CD14-positive monocyte (primary cell): ENCODE measurements around the gene GRK5. TPM values are rescaled to one million over a fixed set of nuclear protein-coding genes. Genes with fewer than 3 reads are reported as not detected.

Source experiments
- DNase-seq, 3 donors: peaks; one replicate each; pipeline ENCODE4 v3.0.0-alpha.2; 2011 to 2022
- H2AFZ ChIP-seq: 2 replicates; pipeline ENCODE4 v1.6.0; 2012; ENCODE audit warnings: mild to moderate bottlenecking, low read depth, low read length, inconsistent platforms; ENCODE audit not compliant: insufficient read depth, poor library complexity, severe bottlenecking
- H3K27ac ChIP-seq, 2 donors: 1 replicate in 1 of 2; 2 replicates in 1 of 2; pipeline ENCODE4 v1.5.1; 2012 to 2013; ENCODE audit warnings: low read length in 2 of 2, control low read depth in 1 of 2, inconsistent platforms in 1 of 2, low read depth in 1 of 2, mild to moderate bottlenecking in 1 of 2
- H3K27me3 ChIP-seq, 2 donors: one replicate each; pipeline versions ENCODE4 v1.6.0 to v1.6.1; 2011 to 2013; ENCODE audit warnings: low read length in 2 of 2; ENCODE audit not compliant: control insufficient read depth in 2 of 2, insufficient read depth in 2 of 2
- H3K36me3 ChIP-seq, 2 donors: replicated peaks in 1 of 2; 1 replicate in 1 of 2; 2 replicates in 1 of 2; pipeline versions ENCODE4 v1.5.1 to v1.6.1; 2012 to 2013; ENCODE audit warnings: low read length in 2 of 2, control low read depth in 1 of 2, inconsistent platforms in 1 of 2, mild to moderate bottlenecking in 1 of 2; ENCODE audit not compliant: insufficient read depth in 2 of 2, control insufficient read depth in 1 of 2
- H3K4me1 ChIP-seq, 2 donors: 1 replicate in 1 of 2; 2 replicates in 1 of 2; pipeline versions ENCODE4 v1.5.1 to v1.6.1; 2012 to 2013; ENCODE audit warnings: low read length in 2 of 2, control low read depth in 1 of 2, inconsistent platforms in 1 of 2, mild to moderate bottlenecking in 1 of 2, moderate library complexity in 1 of 2; ENCODE audit not compliant: insufficient read depth in 2 of 2, control insufficient read depth in 1 of 2
- H3K4me2 ChIP-seq: replicated peaks from 2 replicates; pipeline ENCODE3; 2012; ENCODE audit warnings: low read length, moderate library complexity, mild to moderate bottlenecking; ENCODE audit not compliant: poor library complexity, severe bottlenecking; ENCODE audit errors: extremely low read depth
- H3K4me3 ChIP-seq, 3 experiments: fragments of 200-600 bp in 1 of 3; sonication (generic) in 1 of 3; replicated peaks in 1 of 3; 1 replicate in 2 of 3; 2 replicates in 1 of 3; pipeline ENCODE4 v1.5.1; 2011 to 2013; ENCODE audit warnings: low read length in 3 of 3, mild to moderate bottlenecking in 3 of 3, control low read depth in 2 of 3, low read depth in 2 of 3, inconsistent platforms in 1 of 3, moderate library complexity in 1 of 3
- H3K79me2 ChIP-seq: 2 replicates; pipeline ENCODE4 v1.6.0; 2012; ENCODE audit warnings: mild to moderate bottlenecking, control low read depth, inconsistent platforms, low read length, moderate library complexity; ENCODE audit not compliant: insufficient read depth
- H3K9ac ChIP-seq: 2 replicates; pipeline ENCODE4 v1.6.0; 2017; ENCODE audit warnings: low read length, mild to moderate bottlenecking; ENCODE audit not compliant: insufficient read depth, poor library complexity, severe bottlenecking
- H3K9me3 ChIP-seq, 2 donors: replicated peaks in 1 of 2; 1 replicate in 1 of 2; 2 replicates in 1 of 2; pipeline versions ENCODE4 v1.5.1 to v1.6.1; 2012 to 2013; ENCODE audit warnings: low read length in 2 of 2, control low read depth in 1 of 2; ENCODE audit not compliant: control insufficient read depth in 1 of 2, insufficient read depth in 1 of 2
- H4K20me1 ChIP-seq: 2 replicates; pipeline ENCODE4 v1.6.0; 2012; ENCODE audit warnings: mild to moderate bottlenecking, low read length, control low read depth, moderate library complexity; ENCODE audit not compliant: insufficient read depth
- H3K27ac Mint-ChIP-seq, 7 donors: one replicate each; pipeline ENCODE4 v1.8.0; 2020; ENCODE audit warnings: mild to moderate bottlenecking in 7 of 7, mixed read lengths in 7 of 7, moderate library complexity in 6 of 7, inconsistent platforms in 2 of 7
- H3K27me3 Mint-ChIP-seq, 3 donors: one replicate each; pipeline ENCODE4 v1.8.0; 2021 to 2022; ENCODE audit warnings: low read depth in 3 of 3, mild to moderate bottlenecking in 3 of 3, mixed read lengths in 3 of 3, moderate library complexity in 3 of 3, inconsistent platforms in 1 of 3
- H3K36me3 Mint-ChIP-seq, 2 donors: one replicate each; pipeline ENCODE4 v1.8.0; 2020; ENCODE audit warnings: mixed read lengths in 2 of 2, inconsistent platforms in 1 of 2, mild to moderate bottlenecking in 1 of 2
- H3K4me1 Mint-ChIP-seq: one replicate; pipeline ENCODE4 v1.8.0; 2020; ENCODE audit warnings: mild to moderate bottlenecking, mixed read lengths
- H3K4me3 Mint-ChIP-seq, 2 donors: one replicate each; pipeline ENCODE4 v1.8.0; 2020; ENCODE audit warnings: mild to moderate bottlenecking in 2 of 2, mixed read lengths in 2 of 2, moderate library complexity in 1 of 2
- H3K9me3 Mint-ChIP-seq, 7 donors: one replicate each; pipeline ENCODE4 v1.8.0; 2020 to 2022; ENCODE audit warnings: mixed read lengths in 7 of 7, mild to moderate bottlenecking in 6 of 7, moderate library complexity in 6 of 7, inconsistent platforms in 2 of 7
- CTCF ChIP-seq: fragments of 200-600 bp; IDR thresholded peaks from one replicate; pipeline ENCODE4 v1.8.0; 2022; ENCODE audit warnings: antibody characterized with exemption, mild to moderate bottlenecking
- WGBS: methylation state at CpG from one replicate; pipeline ENCODE4 v1.1.5; 2013; ENCODE audit warnings: missing lambda C conversion rate; ENCODE audit not compliant: insufficient coverage; 5-methylcytosine and 5-hydroxymethylcytosine counted together
- intact Hi-C, 2 donors: fragments of 100-400 bp; cut with micrococcal nuclease; formaldehyde crosslinking; loops; one replicate each; pipeline versions ENCODE4 v1.15.0 to v1.15.1; 2023
- polyA plus RNA-seq, 3 donors: library from polyadenylated mRNA; depleted of rRNA in 1 of 3; unstranded in 2 of 3; stranded (reverse) in 1 of 3; fragments of 300-500 nt in 2 of 3; fragments of >200 nt in 1 of 3; fragmentation: Illumina TruSeq in 2 of 3; gene quantifications; 1 replicate in 2 of 3; 2 replicates in 1 of 3; pipeline ENCODE4 v1.2.3, GENCODE V29; 2012 to 2021

The GRK5 gene
- polyA plus RNA-seq, 3 donors, result 1.2 to 6.5 (median 2.8) TPM

- H3K27ac ChIP-seq, result no peak overlapping the region
- no peak overlapping the region for H3K4me2 ChIP-seq
- no peak overlapping the region for H3K27ac Mint-ChIP-seq
- H3K4me3 ChIP-seq, result no peak overlapping the region
- no peak overlapping the region for H3K4me3 Mint-ChIP-seq
- WGBS, result 82% methylated on average over 16 of the region's 18 CpGs
- H3K36me3 Mint-ChIP-seq, result peaks cover 20 to 31% of the 10 kb centered on the region in 2 donors
- H4K20me1 ChIP-seq, result no peaks in the 10 kb centered on the region
- H3K4me1 Mint-ChIP-seq, result peaks cover 2% of the 10 kb centered on the region
- H3K9me3 Mint-ChIP-seq, result peaks cover 5 to 16% (median 8%) of the 10 kb centered on the region in 7 donors
- H3K27me3 Mint-ChIP-seq, result peaks cover 0 to 1% (median 1%) of the 10 kb centered on the region in 3 donors
- H3K79me2 ChIP-seq, result no peaks in the 10 kb centered on the region
- H3K4me1 ChIP-seq, result no peaks in the 10 kb centered on the region
- no peak overlapping the region for H2AFZ ChIP-seq
- no peak for DNase-seq
- H3K9ac ChIP-seq, result no peak overlapping the region
- intact Hi-C loops, result loop anchor here in 1 of 2 donors (10.0 kb wide), 1 partner anchor 246 kb away; no protein-coding TSS in a partner anchor
- no peaks in the 10 kb centered on the region for H3K36me3 ChIP-seq
- peaks cover 0 to 9% of the 10 kb centered on the region in 2 donors for H3K9me3 ChIP-seq
- H3K27me3 ChIP-seq, result no peaks in the 10 kb centered on the region
- TF ChIP-seq CTCF, result no peak
Observed at GRCh38 chr10:119441151-119441821, 233.9 kb downstream of the GRK5 start.

GRCh38 chr10:119441921-119442757, 234.8 kb downstream of the GRK5 start:
- 92% methylated on average over 18 of the region's 25 CpGs for WGBS
- Mint-ChIP-seq H3K36me3 (peaks cover 21 to 29% of the 10 kb centered on the region in 2 donors), H3K4me3 (no peak overlapping the region), H3K9me3 (peaks cover 5 to 14% (median 8%) of the 10 kb centered on the region in 7 donors), H3K4me1 (peaks cover 2% of the 10 kb centered on the region), H3K27ac (no peak overlapping the region), H3K27me3 (peaks cover 0 to 1% (median 1%) of the 10 kb centered on the region in 3 donors)
- H3K9me3 ChIP-seq, result peaks cover 0 to 9% of the 10 kb centered on the region in 2 donors
- no peaks in the 10 kb centered on the region for H3K27me3 ChIP-seq
- intact Hi-C loops, result loop anchor here in 1 of 2 donors (10.0 kb wide), 1 partner anchor 247 kb away; no protein-coding TSS in a partner anchor
- H3K4me1 ChIP-seq, result no peaks in the 10 kb centered on the region
- TF ChIP-seq CTCF, result no peak
- H3K79me2 ChIP-seq, result no peaks in the 10 kb centered on the region
- no peak overlapping the region for H3K4me3 ChIP-seq
- no peak overlapping the region for H3K4me2 ChIP-seq
- H4K20me1 ChIP-seq, result no peaks in the 10 kb centered on the region
- H3K36me3 ChIP-seq, result no peaks in the 10 kb centered on the region
- DNase-seq, result no peak
- H3K27ac ChIP-seq, result no peak overlapping the region
- H2AFZ ChIP-seq, result no peak overlapping the region
- H3K9ac ChIP-seq, result no peak overlapping the region
